HEK293 (cell line): Measurements from ENCODE around the gene FGF22.

Experiments used
- CTCF ChIA-PET: fragments of 350-600 bp; formaldehyde crosslinking; extraction: SDS; loops from one replicate; lab custom pipeline; 2021; ENCODE audit warnings: antibody characterized with exemption; lab: Yijun Ruan, JAX
- POLR2A ChIA-PET: fragments of 300-600 bp; formaldehyde crosslinking; extraction: SDS; loops from one replicate; lab custom pipeline; 2020; ENCODE audit warnings: antibody characterized with exemption, inconsistent platforms; lab: Yijun Ruan, JAX
- H3K27ac ChIP-seq: fragments of 200-500 bp; sonication (Bioruptor generic); 2 replicates; pipeline ENCODE4 v1.5.1; 2014; ENCODE audit warnings: low read depth, low read length, control low read depth, inconsistent platforms; ENCODE audit errors: extremely low read depth
- H3K36me3 ChIP-seq, 2 experiments: fragments of 200-500 bp in 1 of 2; sonication (Bioruptor generic) in 1 of 2; 1 replicate in 1 of 2; 2 replicates in 1 of 2; pipeline ENCODE4 v1.5.1; 2014 to 2017; ENCODE audit warnings: inconsistent platforms in 2 of 2, low read length in 2 of 2; ENCODE audit not compliant: control insufficient read depth in 2 of 2, insufficient read depth in 1 of 2
- H3K4me1 ChIP-seq: fragments of 200-500 bp; sonication (Bioruptor generic); 2 replicates; pipeline ENCODE4 v1.5.1; 2014; ENCODE audit warnings: mild to moderate bottlenecking, low read length, inconsistent platforms; ENCODE audit not compliant: control insufficient read depth, insufficient read depth
- H3K4me3 ChIP-seq: 2 replicates; pipeline ENCODE4 v1.5.1; 2011; ENCODE audit warnings: low read depth, mild to moderate bottlenecking, control low read depth, low read length, moderate library complexity
- H3K9me3 ChIP-seq: fragments of 200-500 bp; sonication (Bioruptor generic); 2 replicates; pipeline ENCODE4 v1.5.1; 2014; ENCODE audit warnings: low read depth, low read length, inconsistent platforms; ENCODE audit not compliant: control insufficient read depth, insufficient read depth
- GLIS2 ChIP-seq: fragments of 450-650 bp; formaldehyde crosslinking; IDR thresholded peaks from 2 replicates; pipeline ENCODE4 v1.5.1; 2016; ENCODE audit warnings: missing biosample characterization, missing genetic modification characterization
- HOXA7 ChIP-seq: sonication (generic); formaldehyde crosslinking; IDR thresholded peaks from 2 replicates; pipeline ENCODE4 v1.8.1; 2022; ENCODE audit warnings: missing genetic modification reagents, borderline replicate concordance
- HOXC10 ChIP-seq: sonication (generic); formaldehyde crosslinking; IDR thresholded peaks from 2 replicates; pipeline ENCODE4 v1.8.1; 2023; ENCODE audit warnings: mild to moderate bottlenecking, missing genetic modification reagents
- INSM2 ChIP-seq: fragments of 450-650 bp; formaldehyde crosslinking; IDR thresholded peaks from 2 replicates; pipeline ENCODE4 v1.5.1; 2016; ENCODE audit warnings: missing biosample characterization, missing genetic modification characterization
- MZF1 ChIP-seq: fragments of 450-650 bp; formaldehyde crosslinking; IDR thresholded peaks from 2 replicates; pipeline ENCODE4 v1.5.1; 2017; ENCODE audit warnings: missing biosample characterization, missing genetic modification characterization, borderline replicate concordance
- OVOL3 ChIP-seq: fragments of 450-650 bp; formaldehyde crosslinking; IDR thresholded peaks from 2 replicates; pipeline ENCODE4 v1.5.1; 2016; ENCODE audit warnings: missing biosample characterization, missing genetic modification characterization
- SCRT2 ChIP-seq: fragments of 450-650 bp; formaldehyde crosslinking; IDR thresholded peaks from 2 replicates; pipeline ENCODE4 v1.5.1; 2016; ENCODE audit warnings: missing biosample characterization, missing genetic modification characterization
- SETDB1 ChIP-seq: IDR thresholded peaks from one replicate; pipeline ENCODE4 v1.6.1; 2017; ENCODE audit warnings: mild to moderate bottlenecking, low read length, moderate library complexity, mixed read lengths; ENCODE audit not compliant: insufficient read length
- YY1 ChIP-seq: fragments of 450-650 bp; formaldehyde crosslinking; IDR thresholded peaks from 2 replicates; pipeline ENCODE4 v1.5.1; 2018; ENCODE audit warnings: missing biosample characterization, missing genetic modification characterization
- ZEB2 ChIP-seq: fragments of 450-650 bp; formaldehyde crosslinking; IDR thresholded peaks from 2 replicates; pipeline ENCODE4 v1.5.1; 2016; ENCODE audit warnings: missing biosample characterization, missing genetic modification characterization
- ZNF121 ChIP-seq: fragments of 450-650 bp; formaldehyde crosslinking; IDR thresholded peaks from 2 replicates; pipeline ENCODE4 v1.5.1; 2016; ENCODE audit warnings: missing biosample characterization, missing genetic modification characterization
- ZNF138 ChIP-seq: fragments of 450-650 bp; formaldehyde crosslinking; IDR thresholded peaks from 2 replicates; pipeline ENCODE4 v1.5.1; 2016; ENCODE audit warnings: missing biosample characterization, missing genetic modification characterization, borderline replicate concordance
- ZNF2 ChIP-seq: fragments of 450-650 bp; formaldehyde crosslinking; IDR thresholded peaks from 2 replicates; pipeline ENCODE4 v1.5.1; 2016; ENCODE audit warnings: missing biosample characterization, missing genetic modification characterization
- ZNF214 ChIP-seq: fragments of 450-650 bp; formaldehyde crosslinking; IDR thresholded peaks from 2 replicates; pipeline ENCODE4 v1.5.1; 2017; ENCODE audit warnings: missing biosample characterization, mild to moderate bottlenecking, missing genetic modification characterization, borderline replicate concordance
- ZNF394 ChIP-seq: fragments of 450-650 bp; formaldehyde crosslinking; IDR thresholded peaks from 2 replicates; pipeline ENCODE4 v1.5.1; 2016; ENCODE audit warnings: missing biosample characterization, missing genetic modification characterization, mild to moderate bottlenecking, moderate library complexity, borderline replicate concordance
- ZNF449 ChIP-seq: fragments of 450-650 bp; formaldehyde crosslinking; IDR thresholded peaks from 2 replicates; pipeline ENCODE4 v1.5.1; 2017; ENCODE audit warnings: missing biosample characterization, mild to moderate bottlenecking, missing genetic modification characterization, moderate library complexity
- ZNF488 ChIP-seq: fragments of 450-650 bp; formaldehyde crosslinking; IDR thresholded peaks from 2 replicates; pipeline ENCODE4 v1.5.1; 2016; ENCODE audit warnings: missing biosample characterization, missing genetic modification characterization
- ZNF580 ChIP-seq: fragments of 450-650 bp; formaldehyde crosslinking; IDR thresholded peaks from 2 replicates; pipeline ENCODE4 v1.5.1; 2016; ENCODE audit warnings: missing biosample characterization, missing genetic modification characterization
- ZNF600 ChIP-seq: fragments of 450-650 bp; formaldehyde crosslinking; IDR thresholded peaks from 2 replicates; pipeline ENCODE4 v1.5.1; 2016; ENCODE audit warnings: missing biosample characterization, missing genetic modification characterization
- ZNF76 ChIP-seq: fragments of 450-650 bp; formaldehyde crosslinking; IDR thresholded peaks from 2 replicates; pipeline ENCODE4; 2016; ENCODE audit warnings: low read depth, missing biosample characterization, missing genetic modification characterization, borderline replicate concordance
- ZNF792 ChIP-seq: fragments of 450-650 bp; formaldehyde crosslinking; IDR thresholded peaks from 2 replicates; pipeline ENCODE4 v1.5.1; 2016; ENCODE audit warnings: missing biosample characterization, missing genetic modification characterization
- TF ChIP-seq, protein P1 (sequence below): fragments of 450-650 bp; formaldehyde crosslinking; IDR thresholded peaks from 2 replicates; pipeline ENCODE4 v1.5.1; 2016; ENCODE audit warnings: missing biosample characterization, missing genetic modification characterization
- TF ChIP-seq, protein P2 (sequence below): fragments of 450-650 bp; formaldehyde crosslinking; IDR thresholded peaks from 2 replicates; pipeline ENCODE4 v1.5.1; 2016; ENCODE audit warnings: missing biosample characterization, missing genetic modification characterization, borderline replicate concordance

Gene FGF22

GRCh38 chr19:653425-653824, 13.7 kb downstream of the FGF22 start:
- Histone ChIP-seq H3K36me3 (peaks cover 12 to 84% of the 10 kb centered on the region in 2 experiments; a peak in 2 of 3 replicates), H3K27ac (no peak overlapping the region), H3K4me3 (no peak overlapping the region), H3K9me3 (no peaks in the 10 kb centered on the region), H3K4me1 (no peaks in the 10 kb centered on the region; the same call in 1 of the 2 replicates)
- ChIA-PET CTCF (no interaction called here), POLR2A (no interaction called here)
- TF ChIP-seq ZNF580 (tag by site-specific recombination), result no peak
- TF ChIP-seq ZNF600, result peak; percentile 81
- TF ChIP-seq ZNF214 (tag by site-specific recombination), result no peak
- TF ChIP-seq OVOL3 (tag by site-specific recombination), result no peak

DNA sequence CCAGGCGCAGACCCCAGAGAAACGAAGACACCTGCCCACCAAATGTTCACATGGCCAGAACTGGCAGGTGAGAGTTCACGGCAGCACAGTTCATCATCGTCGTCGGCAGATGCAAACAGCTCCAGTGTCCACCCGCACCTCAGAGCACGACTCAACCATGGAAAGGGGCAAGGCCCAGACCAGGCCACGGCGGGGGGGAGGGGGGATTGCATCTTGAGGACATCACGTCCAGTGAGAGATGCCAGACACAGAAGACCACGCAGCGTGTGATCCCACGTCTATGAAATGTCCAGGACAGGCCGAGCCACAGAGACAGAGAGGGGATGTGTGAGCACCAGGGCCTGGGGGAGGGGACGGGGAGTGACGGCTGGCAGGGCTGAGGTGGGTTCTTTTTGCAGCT, 16.0 kb downstream of the FGF22 start:
- Histone ChIP-seq H3K9me3 (no peaks in the 10 kb centered on the region), H3K27ac (peak overlapping the region; percentile 31; the same call in 1 of the 2 replicates), H3K4me1 (no peaks in the 10 kb centered on the region; the same call in 1 of the 2 replicates)
- POLR2A ChIA-PET, result interaction anchor here (0.6 to 1.4 kb wide), 3 partner anchors 8 to 25 kb away, joined by 3 to 8 read pairs (median 3); partner anchors contain the start of gene RNF126
- no peak for TF ChIP-seq ZEB2 (tag by site-specific recombination)
- TF ChIP-seq, protein P1, sequence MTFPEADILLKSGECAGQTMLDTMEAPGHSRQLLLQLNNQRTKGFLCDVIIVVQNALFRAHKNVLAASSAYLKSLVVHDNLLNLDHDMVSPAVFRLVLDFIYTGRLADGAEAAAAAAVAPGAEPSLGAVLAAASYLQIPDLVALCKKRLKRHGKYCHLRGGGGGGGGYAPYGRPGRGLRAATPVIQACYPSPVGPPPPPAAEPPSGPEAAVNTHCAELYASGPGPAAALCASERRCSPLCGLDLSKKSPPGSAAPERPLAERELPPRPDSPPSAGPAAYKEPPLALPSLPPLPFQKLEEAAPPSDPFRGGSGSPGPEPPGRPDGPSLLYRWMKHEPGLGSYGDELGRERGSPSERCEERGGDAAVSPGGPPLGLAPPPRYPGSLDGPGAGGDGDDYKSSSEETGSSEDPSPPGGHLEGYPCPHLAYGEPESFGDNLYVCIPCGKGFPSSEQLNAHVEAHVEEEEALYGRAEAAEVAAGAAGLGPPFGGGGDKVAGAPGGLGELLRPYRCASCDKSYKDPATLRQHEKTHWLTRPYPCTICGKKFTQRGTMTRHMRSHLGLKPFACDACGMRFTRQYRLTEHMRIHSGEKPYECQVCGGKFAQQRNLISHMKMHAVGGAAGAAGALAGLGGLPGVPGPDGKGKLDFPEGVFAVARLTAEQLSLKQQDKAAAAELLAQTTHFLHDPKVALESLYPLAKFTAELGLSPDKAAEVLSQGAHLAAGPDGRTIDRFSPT, result no peak
- TF ChIP-seq ZNF76 (tag by site-specific recombination), result no peak
- no peak for TF ChIP-seq ZNF2 (tag by site-specific recombination)
- no peak for TF ChIP-seq HOXA7 (CRISPR knock-in tag)
- no peak for TF ChIP-seq SETDB1
- no peak for TF ChIP-seq ZNF488
- no peak for TF ChIP-seq ZNF792 (tag by site-specific recombination)
- TF ChIP-seq ZNF138, result no peak
- TF ChIP-seq GLIS2, result no peak
- TF ChIP-seq MZF1 (tag by site-specific recombination), result no peak
- TF ChIP-seq ZNF449, result no peak
- no peak for TF ChIP-seq YY1
- TF ChIP-seq, protein P2, sequence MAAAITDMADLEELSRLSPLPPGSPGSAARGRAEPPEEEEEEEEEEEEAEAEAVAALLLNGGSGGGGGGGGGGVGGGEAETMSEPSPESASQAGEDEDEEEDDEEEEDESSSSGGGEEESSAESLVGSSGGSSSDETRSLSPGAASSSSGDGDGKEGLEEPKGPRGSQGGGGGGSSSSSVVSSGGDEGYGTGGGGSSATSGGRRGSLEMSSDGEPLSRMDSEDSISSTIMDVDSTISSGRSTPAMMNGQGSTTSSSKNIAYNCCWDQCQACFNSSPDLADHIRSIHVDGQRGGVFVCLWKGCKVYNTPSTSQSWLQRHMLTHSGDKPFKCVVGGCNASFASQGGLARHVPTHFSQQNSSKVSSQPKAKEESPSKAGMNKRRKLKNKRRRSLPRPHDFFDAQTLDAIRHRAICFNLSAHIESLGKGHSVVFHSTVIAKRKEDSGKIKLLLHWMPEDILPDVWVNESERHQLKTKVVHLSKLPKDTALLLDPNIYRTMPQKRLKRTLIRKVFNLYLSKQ (tag by site-specific recombination), result no peak
- TF ChIP-seq SCRT2 (tag by site-specific recombination), result no peak
- no peak for TF ChIP-seq ZNF394
- no peak for TF ChIP-seq INSM2 (tag by site-specific recombination)
- TF ChIP-seq ZNF121 (tag by site-specific recombination), result no peak
- no peak for TF ChIP-seq HOXC10 (CRISPR knock-in tag)
- TF ChIP-seq, all 188 proteins: peak for 0
- H3K36me3 ChIP-seq, result peaks cover 7 to 86% of the 10 kb centered on the region in 2 experiments; a peak in 2 of 3 replicates
- CTCF ChIA-PET, result no interaction called here
- no peak overlapping the region for H3K4me3 ChIP-seq
